ENCODE data around the gene SMOC2. TPM values are rescaled to one million over a fixed set of nuclear protein-coding genes. Genes with fewer than 3 reads are reported as not detected.

SMOC2 gene
- total and polyA plus RNA-seq, 2 of the 13 experiments (the other 11 are each of a cell fraction or from before 2014, with no cell fraction given), result not detected

GRCh38 chr6:168428052-168428826 lies 12.7 kb upstream of the SMOC2 start (continued):
- TF ChIP-seq ARID5B (CRISPR knock-in tag; IDR thresholded peaks at IDR 0.05), result no peak
- no peak for TF ChIP-seq ZNF850 (CRISPR knock-in tag; conservative IDR thresholded peaks at IDR 0.05)
- TF ChIP-seq, protein P1, sequence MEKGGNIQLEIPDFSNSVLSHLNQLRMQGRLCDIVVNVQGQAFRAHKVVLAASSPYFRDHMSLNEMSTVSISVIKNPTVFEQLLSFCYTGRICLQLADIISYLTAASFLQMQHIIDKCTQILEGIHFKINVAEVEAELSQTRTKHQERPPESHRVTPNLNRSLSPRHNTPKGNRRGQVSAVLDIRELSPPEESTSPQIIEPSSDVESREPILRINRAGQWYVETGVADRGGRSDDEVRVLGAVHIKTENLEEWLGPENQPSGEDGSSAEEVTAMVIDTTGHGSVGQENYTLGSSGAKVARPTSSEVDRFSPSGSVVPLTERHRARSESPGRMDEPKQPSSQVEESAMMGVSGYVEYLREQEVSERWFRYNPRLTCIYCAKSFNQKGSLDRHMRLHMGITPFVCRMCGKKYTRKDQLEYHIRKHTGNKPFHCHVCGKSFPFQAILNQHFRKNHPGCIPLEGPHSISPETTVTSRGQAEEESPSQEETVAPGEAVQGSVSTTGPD (CRISPR knock-in tag; IDR thresholded peaks at IDR 0.05), result no peak
- TF ChIP-seq IRX3 (CRISPR knock-in tag; IDR thresholded peaks at IDR 0.05; ENCODE audit: borderline replicate concordance, low read depth), result no peak
- no peak for TF ChIP-seq NFATC3 (CRISPR knock-in tag; IDR thresholded peaks at IDR 0.05)
- TF ChIP-seq ZNF430 (CRISPR knock-in tag; IDR thresholded peaks at IDR 0.05), result no peak
- no peak for TF ChIP-seq ZNF605 (CRISPR knock-in tag; IDR thresholded peaks at IDR 0.05)
- TF ChIP-seq TBL1XR1 (IDR thresholded peaks at IDR 0.05; ENCODE audit: borderline replicate concordance, low read length, partially characterized antibody), result no peak
- TF ChIP-seq CREM (IDR thresholded peaks at IDR 0.05), result no peak
- TF ChIP-seq CREM (CRISPR knock-in tag; IDR thresholded peaks at IDR 0.05), result no peak
- no peak for TF ChIP-seq ZBTB25 (CRISPR knock-in tag; IDR thresholded peaks at IDR 0.05)
- no peak for TF ChIP-seq TMF1 (CRISPR knock-in tag; IDR thresholded peaks at IDR 0.05; ENCODE audit: low read depth)
- TF ChIP-seq, protein P2, sequence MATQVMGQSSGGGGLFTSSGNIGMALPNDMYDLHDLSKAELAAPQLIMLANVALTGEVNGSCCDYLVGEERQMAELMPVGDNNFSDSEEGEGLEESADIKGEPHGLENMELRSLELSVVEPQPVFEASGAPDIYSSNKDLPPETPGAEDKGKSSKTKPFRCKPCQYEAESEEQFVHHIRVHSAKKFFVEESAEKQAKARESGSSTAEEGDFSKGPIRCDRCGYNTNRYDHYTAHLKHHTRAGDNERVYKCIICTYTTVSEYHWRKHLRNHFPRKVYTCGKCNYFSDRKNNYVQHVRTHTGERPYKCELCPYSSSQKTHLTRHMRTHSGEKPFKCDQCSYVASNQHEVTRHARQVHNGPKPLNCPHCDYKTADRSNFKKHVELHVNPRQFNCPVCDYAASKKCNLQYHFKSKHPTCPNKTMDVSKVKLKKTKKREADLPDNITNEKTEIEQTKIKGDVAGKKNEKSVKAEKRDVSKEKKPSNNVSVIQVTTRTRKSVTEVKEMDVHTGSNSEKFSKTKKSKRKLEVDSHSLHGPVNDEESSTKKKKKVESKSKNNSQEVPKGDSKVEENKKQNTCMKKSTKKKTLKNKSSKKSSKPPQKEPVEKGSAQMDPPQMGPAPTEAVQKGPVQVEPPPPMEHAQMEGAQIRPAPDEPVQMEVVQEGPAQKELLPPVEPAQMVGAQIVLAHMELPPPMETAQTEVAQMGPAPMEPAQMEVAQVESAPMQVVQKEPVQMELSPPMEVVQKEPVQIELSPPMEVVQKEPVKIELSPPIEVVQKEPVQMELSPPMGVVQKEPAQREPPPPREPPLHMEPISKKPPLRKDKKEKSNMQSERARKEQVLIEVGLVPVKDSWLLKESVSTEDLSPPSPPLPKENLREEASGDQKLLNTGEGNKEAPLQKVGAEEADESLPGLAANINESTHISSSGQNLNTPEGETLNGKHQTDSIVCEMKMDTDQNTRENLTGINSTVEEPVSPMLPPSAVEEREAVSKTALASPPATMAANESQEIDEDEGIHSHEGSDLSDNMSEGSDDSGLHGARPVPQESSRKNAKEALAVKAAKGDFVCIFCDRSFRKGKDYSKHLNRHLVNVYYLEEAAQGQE (IDR thresholded peaks at IDR 0.05; ENCODE audit: borderline replicate concordance in 1 of 2, low read depth in 1 of 2, low read length in 2 of 2), result no peak
- TF ChIP-seq ZNF724P (CRISPR knock-in tag; IDR thresholded peaks at IDR 0.05; ENCODE audit: borderline replicate concordance), result no peak
- TF ChIP-seq, protein P3, sequence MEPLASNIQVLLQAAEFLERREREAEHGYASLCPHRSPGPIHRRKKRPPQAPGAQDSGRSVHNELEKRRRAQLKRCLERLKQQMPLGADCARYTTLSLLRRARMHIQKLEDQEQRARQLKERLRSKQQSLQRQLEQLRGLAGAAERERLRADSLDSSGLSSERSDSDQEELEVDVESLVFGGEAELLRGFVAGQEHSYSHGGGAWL (CRISPR knock-in tag; IDR thresholded peaks at IDR 0.05), result no peak

Data from HepG2 (cell line).